Urinary bladder (tissue), 4 donors: ENCODE data around the gene FBXO38. TPM values are rescaled to one million over a fixed set of nuclear protein-coding genes. Genes with fewer than 3 reads are reported as not detected.

Experiments
- DNase-seq: peaks from one replicate; pipeline ENCODE4 v3.0.0-alpha.2; 2015; ENCODE audit errors: extremely low spot score
- H3K27ac ChIP-seq: one replicate; pipeline ENCODE4 v1.5.1; 2013; ENCODE audit warnings: low read depth, mild to moderate bottlenecking, moderate library complexity
- H3K36me3 ChIP-seq: one replicate; pipeline ENCODE4 v1.6.1; 2013; ENCODE audit warnings: mild to moderate bottlenecking, moderate library complexity; ENCODE audit not compliant: insufficient read depth
- H3K4me1 ChIP-seq: one replicate; pipeline ENCODE4 v1.6.1; 2013; ENCODE audit warnings: mild to moderate bottlenecking, moderate library complexity; ENCODE audit not compliant: insufficient read depth
- H3K4me3 ChIP-seq: one replicate; pipeline ENCODE4 v1.5.1; 2013; ENCODE audit warnings: low read depth, low read length
- whole genome bisulfite sequencing: extraction: QIAGEN DNeasy Blood & Tissue Kit; methylation state at CpG from one replicate; pipeline ENCODE4 v1.1.7; 2013; 5-methylcytosine and 5-hydroxymethylcytosine counted together
- polyA plus RNA-seq: library from polyadenylated mRNA; stranded (reverse); fragments of 200-250 nt; gene quantifications from one replicate; pipeline ENCODE4 v1.2.3, GENCODE V29; 2013
- small RNA-seq: library from RNA; depleted of rRNA; stranded (forward); fragments of <200 nt; gene quantifications from one replicate; pipeline ENCODE3, GENCODE V24; 2014
- total RNA-seq: library from RNA; depleted of rRNA; stranded (reverse); fragments of >200 nt; gene quantifications from one replicate; pipeline ENCODE4 v1.2.3, GENCODE V29; 2014
- donor health status: healthy with polysubstance abuse.
- donor health status: healthy.

FBXO38 gene
- total and polyA plus RNA-seq, 2 donors: 16.6 to 80.1 TPM

- no peak for DNase-seq
- WGBS: 56% methylated on average over 22 of the region's 22 CpGs
- H3K4me1 ChIP-seq: no peaks in the 10 kb centered on the region
- H3K4me3 ChIP-seq: no peak overlapping the region
- no peak overlapping the region for H3K27ac ChIP-seq
- H3K36me3 ChIP-seq: no peaks in the 10 kb centered on the region
Measured at GRCh38 chr5:148482697-148483462, 99.1 kb downstream of the FBXO38 start.

GRCh38 chr5:148483750-148484149, 100.0 kb downstream of the FBXO38 start:
- Histone ChIP-seq H3K36me3 (no peaks in the 10 kb centered on the region), H3K4me1 (no peaks in the 10 kb centered on the region), H3K27ac (no peak overlapping the region), H3K4me3 (no peak overlapping the region)
- DNase-seq: no peak
- 89% methylated on average over 3 of the region's 3 CpGs for WGBS

- H3K4me3 ChIP-seq: no peak overlapping the region
- no peaks in the 10 kb centered on the region for H3K36me3 ChIP-seq
- no peaks in the 10 kb centered on the region for H3K4me1 ChIP-seq
- no peak overlapping the region for H3K27ac ChIP-seq
- DNase-seq: no peak
Measured at GRCh38 chr5:148484651-148485050, 100.9 kb downstream of the FBXO38 start.

GRCh38 chr5:148486456-148486855, 102.7 kb downstream of the FBXO38 start:
- no peak for DNase-seq
- H3K4me3 ChIP-seq: no peak overlapping the region
- no peak overlapping the region for H3K27ac ChIP-seq
- no peaks in the 10 kb centered on the region for H3K4me1 ChIP-seq
- 88% methylated on average over 3 of the region's 3 CpGs for WGBS
- no peaks in the 10 kb centered on the region for H3K36me3 ChIP-seq

- DNase-seq: no peak
- no peak overlapping the region for H3K4me3 ChIP-seq
- no peak overlapping the region for H3K27ac ChIP-seq
- no peaks in the 10 kb centered on the region for H3K36me3 ChIP-seq
- H3K4me1 ChIP-seq: no peaks in the 10 kb centered on the region
- WGBS: 64% methylated on average over 2 of the region's 2 CpGs
Measured at GRCh38 chr5:148488757-148489156, 105.0 kb downstream of the FBXO38 start.

- Histone ChIP-seq H3K36me3 (no peaks in the 10 kb centered on the region), H3K27ac (no peak overlapping the region), H3K4me3 (no peak overlapping the region), H3K4me1 (no peaks in the 10 kb centered on the region)
- WGBS: 28% methylated on average over 10 of the region's 10 CpGs
- DNase-seq: no peak
Measured at GRCh38 chr5:148491015-148491792, 107.4 kb downstream of the FBXO38 start.

GRCh38 chr5:148491793-148492184, 108.0 kb downstream of the FBXO38 start:
- no peaks in the 10 kb centered on the region for H3K36me3 ChIP-seq
- 46% methylated on average over 6 of the region's 6 CpGs for WGBS
- H3K27ac ChIP-seq: no peak overlapping the region
- DNase-seq: no peak
- no peaks in the 10 kb centered on the region for H3K4me1 ChIP-seq
- no peak overlapping the region for H3K4me3 ChIP-seq

GRCh38 chr5:148492351-148492750, 108.6 kb downstream of the FBXO38 start:
- no peak for DNase-seq
- no peak overlapping the region for H3K4me3 ChIP-seq
- WGBS: 81% methylated on average over 1 of the region's 1 CpG
- no peaks in the 10 kb centered on the region for H3K4me1 ChIP-seq
- H3K36me3 ChIP-seq: no peaks in the 10 kb centered on the region
- H3K27ac ChIP-seq: no peak overlapping the region

Small RNA genes within 50 kb of the gene (small RNA-seq; reads per million reads assigned to genes)
- gene RF00017: not detected

Other genes with a start within 250 kb of the FBXO38 start
- gene SPINK14, start 215.4 kb upstream of the FBXO38 start, total RNA-seq: not detected
- gene SPINK14, start 215.4 kb upstream of the FBXO38 start, polyA plus RNA-seq: not detected
- not detected for gene SPINK6, start 180.9 kb upstream of the FBXO38 start, total RNA-seq
- not detected for gene SPINK6, start 180.9 kb upstream of the FBXO38 start, polyA plus RNA-seq
- not detected for gene MARCOL, start 145.4 kb upstream of the FBXO38 start, total RNA-seq
- gene MARCOL, start 145.4 kb upstream of the FBXO38 start, polyA plus RNA-seq: not detected
- gene SPINK13, start 115.2 kb upstream of the FBXO38 start, total RNA-seq: not detected
- not detected for gene SPINK13, start 115.2 kb upstream of the FBXO38 start, polyA plus RNA-seq
- gene SPINK7, start 71.5 kb upstream of the FBXO38 start, total RNA-seq: not detected
- not detected for gene SPINK7, start 71.5 kb upstream of the FBXO38 start, polyA plus RNA-seq
- not detected for gene SPINK9, start 48.4 kb upstream of the FBXO38 start, total RNA-seq
- not detected for gene SPINK9, start 48.4 kb upstream of the FBXO38 start, polyA plus RNA-seq